Measurements from ENCODE around the gene FBXL16. TPM values are rescaled to one million over a fixed set of nuclear protein-coding genes. Genes with fewer than 3 reads are reported as not detected.
A peak's percentile ranks its signal among the peaks of the same experiment; 100 is the strongest.

The FBXL16 gene
- total RNA-seq, 1 donor from 2014 or later = 0.17 TPM

DNA sequence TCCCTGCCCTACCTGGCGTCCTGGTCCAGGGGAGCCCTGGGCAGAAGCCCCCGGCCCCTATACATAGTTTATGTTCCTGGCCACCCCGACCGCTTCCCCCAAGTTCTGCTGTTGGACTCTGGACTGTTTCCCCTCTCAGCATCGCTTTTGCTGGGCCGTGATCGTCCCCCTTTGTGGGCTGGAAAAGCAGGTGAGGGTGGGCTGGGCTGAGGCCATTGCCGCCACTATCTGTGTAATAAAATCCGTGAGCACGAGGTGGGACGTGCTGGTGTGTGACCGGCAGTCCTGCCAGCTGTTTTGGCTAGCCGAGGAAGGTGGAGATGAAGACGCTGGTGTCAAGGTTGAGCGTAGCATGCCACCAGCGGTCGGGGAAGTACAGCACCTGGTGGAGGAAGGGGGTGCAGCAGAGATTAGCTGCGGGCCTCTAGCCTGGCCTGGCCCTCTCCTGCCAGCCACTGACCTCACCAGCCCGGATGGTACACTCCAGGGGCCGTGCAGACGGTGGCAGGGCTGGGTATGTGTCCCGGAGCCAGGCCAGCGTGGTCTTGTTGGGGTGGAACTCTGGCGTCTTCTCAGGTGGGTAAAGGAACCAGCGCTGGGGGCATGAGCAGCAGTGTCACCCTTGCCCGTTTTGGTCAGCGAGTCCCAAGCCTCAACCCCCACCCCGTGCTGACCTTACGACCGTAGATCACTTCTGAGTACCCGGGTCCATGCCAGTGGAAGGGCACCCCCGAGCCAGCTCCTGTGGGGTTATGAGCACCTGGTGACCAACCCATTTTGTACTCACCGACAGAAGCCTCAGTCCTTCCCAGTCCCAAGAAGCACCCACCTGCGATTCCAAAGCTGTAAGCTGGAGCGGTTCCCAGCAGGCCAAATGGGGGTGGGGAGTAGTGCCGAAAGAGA, 22.9 kb downstream of the FBXL16 start:
- no peak for DNase-seq (ENCODE audit: low read depth)
- H3K27me3 ChIP-seq (ENCODE audit: control insufficient read depth, insufficient read depth, low read length) = peaks cover 2% of the 10 kb centered on the region
- TF ChIP-seq, protein P1, sequence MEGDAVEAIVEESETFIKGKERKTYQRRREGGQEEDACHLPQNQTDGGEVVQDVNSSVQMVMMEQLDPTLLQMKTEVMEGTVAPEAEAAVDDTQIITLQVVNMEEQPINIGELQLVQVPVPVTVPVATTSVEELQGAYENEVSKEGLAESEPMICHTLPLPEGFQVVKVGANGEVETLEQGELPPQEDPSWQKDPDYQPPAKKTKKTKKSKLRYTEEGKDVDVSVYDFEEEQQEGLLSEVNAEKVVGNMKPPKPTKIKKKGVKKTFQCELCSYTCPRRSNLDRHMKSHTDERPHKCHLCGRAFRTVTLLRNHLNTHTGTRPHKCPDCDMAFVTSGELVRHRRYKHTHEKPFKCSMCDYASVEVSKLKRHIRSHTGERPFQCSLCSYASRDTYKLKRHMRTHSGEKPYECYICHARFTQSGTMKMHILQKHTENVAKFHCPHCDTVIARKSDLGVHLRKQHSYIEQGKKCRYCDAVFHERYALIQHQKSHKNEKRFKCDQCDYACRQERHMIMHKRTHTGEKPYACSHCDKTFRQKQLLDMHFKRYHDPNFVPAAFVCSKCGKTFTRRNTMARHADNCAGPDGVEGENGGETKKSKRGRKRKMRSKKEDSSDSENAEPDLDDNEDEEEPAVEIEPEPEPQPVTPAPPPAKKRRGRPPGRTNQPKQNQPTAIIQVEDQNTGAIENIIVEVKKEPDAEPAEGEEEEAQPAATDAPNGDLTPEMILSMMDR (IDR thresholded peaks at IDR 0.05; ENCODE audit: insufficient read depth, low read length, poor library complexity, severe bottlenecking) = no peak
- H3K4me3 ChIP-seq (ENCODE audit: low read depth, low read length) = peak overlapping the region; percentile 81
- H3K36me3 ChIP-seq (ENCODE audit: control insufficient read depth, insufficient read depth, low read length) = peaks cover 1% of the 10 kb centered on the region

DNA sequence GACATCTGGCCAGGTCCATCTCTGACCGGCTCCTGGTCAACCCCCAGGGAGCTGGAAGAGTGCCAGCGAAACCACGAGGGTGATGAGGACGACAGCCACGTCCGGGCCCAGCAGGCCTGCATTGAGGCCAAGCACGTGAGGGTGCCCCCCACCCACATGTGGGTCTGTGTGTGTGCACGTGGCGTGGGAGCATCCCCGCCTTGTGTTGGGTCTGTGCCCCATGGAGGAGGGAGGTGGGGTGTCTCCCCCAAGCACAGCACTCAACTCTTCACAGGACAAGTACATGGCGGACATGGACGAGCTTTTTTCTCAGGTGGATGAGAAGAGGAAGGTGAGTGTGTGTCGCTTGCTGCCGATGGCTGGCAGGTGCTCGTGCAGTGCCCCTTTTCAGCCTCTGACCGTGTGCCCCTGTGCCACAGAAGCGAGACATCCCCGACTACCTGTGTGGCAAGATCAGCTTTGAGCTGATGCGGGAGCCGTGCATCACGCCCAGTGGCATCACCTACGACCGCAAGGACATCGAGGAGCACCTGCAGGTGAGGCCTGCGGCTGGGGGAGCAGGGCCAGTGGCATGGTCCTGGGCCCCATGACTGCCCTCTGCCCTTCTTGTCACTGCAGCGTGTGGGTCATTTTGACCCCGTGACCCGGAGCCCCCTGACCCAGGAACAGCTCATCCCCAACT, 23.7 kb downstream of the FBXL16 start:
- DNase-seq (ENCODE audit: low read depth) = no peak
- Histone ChIP-seq H3K36me3 (ENCODE audit: control insufficient read depth, insufficient read depth, low read length) (peaks cover 1% of the 10 kb centered on the region), H3K27me3 (ENCODE audit: control insufficient read depth, insufficient read depth, low read length) (peaks cover 11% of the 10 kb centered on the region), H3K4me3 (ENCODE audit: low read depth, low read length) (no peak overlapping the region)
- TF ChIP-seq, protein P1 (IDR thresholded peaks at IDR 0.05; ENCODE audit: insufficient read depth, low read length, poor library complexity, severe bottlenecking) = no peak

DNA sequence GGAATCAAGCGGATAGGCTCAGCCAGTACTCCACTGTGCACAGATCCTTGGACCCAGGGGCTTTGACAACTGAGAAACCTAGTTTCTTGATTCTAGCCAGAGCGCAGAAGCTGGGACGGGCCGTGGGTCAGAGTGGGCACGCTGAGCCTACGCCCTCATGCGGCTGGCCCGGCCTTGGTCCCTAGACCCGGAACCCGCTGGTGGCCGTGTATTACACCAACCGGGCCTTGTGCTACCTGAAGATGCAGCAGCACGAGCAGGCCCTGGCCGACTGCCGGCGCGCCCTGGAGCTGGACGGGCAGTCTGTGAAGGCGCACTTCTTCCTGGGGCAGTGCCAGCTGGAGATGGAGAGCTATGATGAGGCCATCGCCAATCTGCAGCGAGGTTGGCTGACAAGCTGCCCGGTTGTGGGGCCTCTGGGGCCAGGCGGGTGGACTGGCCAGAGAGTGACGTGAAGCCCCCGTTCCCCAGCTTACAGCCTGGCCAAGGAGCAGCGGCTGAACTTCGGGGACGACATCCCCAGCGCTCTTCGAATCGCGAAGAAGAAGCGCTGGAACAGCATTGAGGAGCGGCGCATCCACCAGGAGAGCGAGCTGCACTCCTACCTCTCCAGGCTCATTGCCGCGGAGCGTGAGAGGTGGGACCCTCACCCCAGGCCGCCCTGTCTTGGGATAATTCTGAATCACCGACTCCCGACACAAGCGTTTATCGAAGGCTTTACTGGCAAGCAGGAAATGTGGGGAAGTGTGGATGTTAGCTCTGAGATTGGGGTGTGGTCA, 24.4 kb downstream of the FBXL16 start:
- TF ChIP-seq, protein P1 (IDR thresholded peaks at IDR 0.05; ENCODE audit: insufficient read depth, low read length, poor library complexity, severe bottlenecking) = no peak
- Histone ChIP-seq H3K27me3 (ENCODE audit: control insufficient read depth, insufficient read depth, low read length) (peaks cover 16% of the 10 kb centered on the region), H3K36me3 (ENCODE audit: control insufficient read depth, insufficient read depth, low read length) (peaks cover 1% of the 10 kb centered on the region), H3K4me3 (ENCODE audit: low read depth, low read length) (peak overlapping the region; percentile 77)
- DNase-seq (ENCODE audit: low read depth) = no peak

DNA sequence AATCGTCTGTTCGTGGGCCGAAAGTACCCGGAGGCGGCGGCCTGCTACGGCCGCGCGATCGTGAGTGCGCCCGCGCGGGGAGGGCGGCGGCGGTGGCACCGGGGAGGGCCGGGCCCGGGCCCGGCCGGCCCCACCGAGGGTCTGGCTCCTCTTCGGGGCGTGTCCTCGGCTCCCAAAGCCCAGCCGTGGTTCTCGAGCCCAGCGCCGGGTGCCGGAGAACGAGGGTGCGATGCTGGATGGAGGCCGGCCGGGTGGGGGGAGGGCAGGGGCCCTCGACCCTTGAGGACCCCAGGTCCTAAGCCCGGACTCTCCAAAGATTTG, 25.0 kb downstream of the FBXL16 start:
- DNase-seq (ENCODE audit: low read depth) = no peak
- TF ChIP-seq, protein P1 (IDR thresholded peaks at IDR 0.05; ENCODE audit: insufficient read depth, low read length, poor library complexity, severe bottlenecking) = no peak

DNA sequence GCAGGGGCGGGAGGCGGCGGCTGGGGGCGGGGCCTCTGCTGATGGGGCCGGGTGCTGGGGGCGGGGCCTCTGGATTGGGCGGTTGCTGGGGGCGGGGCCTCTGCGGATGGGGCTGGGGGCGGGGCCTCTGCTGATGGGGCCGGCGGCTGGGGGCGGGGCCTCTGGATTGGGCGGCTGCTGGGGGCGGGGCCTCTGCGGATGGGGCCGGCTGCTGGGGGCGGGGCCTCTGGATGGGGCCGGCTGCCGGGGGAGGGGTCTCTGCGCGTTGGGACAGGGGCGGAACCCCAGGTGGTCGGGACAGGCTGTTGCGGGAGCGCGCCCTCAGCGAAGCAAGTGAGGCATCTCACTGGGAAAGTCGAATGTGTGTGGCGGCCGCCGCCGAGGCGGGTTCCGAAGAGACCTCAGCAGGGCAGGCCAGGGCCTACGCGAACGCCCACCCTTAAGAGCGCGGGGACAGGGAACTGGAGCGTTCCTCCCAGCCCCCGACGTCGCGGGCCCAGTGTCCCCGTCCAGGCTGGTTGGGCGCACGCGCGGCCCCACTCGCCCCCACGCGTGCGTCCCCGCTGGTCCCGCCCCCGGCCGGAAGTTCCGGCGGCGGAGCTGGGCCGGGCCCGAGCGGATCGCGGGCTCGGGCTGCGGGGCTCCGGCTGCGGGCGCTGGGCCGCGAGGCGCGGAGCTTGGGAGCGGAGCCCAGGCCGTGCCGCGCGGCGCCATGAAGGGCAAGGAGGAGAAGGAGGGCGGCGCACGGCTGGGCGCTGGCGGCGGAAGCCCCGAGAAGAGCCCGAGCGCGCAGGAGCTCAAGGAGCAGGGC, 25.6 kb downstream of the FBXL16 start, which contains the start of gene STUB1:
Gene STUB1 (plus strand): TSS at position 597 of the 811 bp plus-strand sequence. CDS start 116 bp downstream, at position 713.
- Histone ChIP-seq H3K4me3 (ENCODE audit: low read depth, low read length) (peak within 1 kb of the TSS; percentile 77), H3K27me3 (ENCODE audit: control insufficient read depth, insufficient read depth, low read length) (peaks cover 21% of the 10 kb centered on the region), H3K36me3 (ENCODE audit: control insufficient read depth, insufficient read depth, low read length) (peaks cover 1% of the 10 kb centered on the region)
- TF ChIP-seq, protein P1 (IDR thresholded peaks at IDR 0.05; ENCODE audit: insufficient read depth, low read length, poor library complexity, severe bottlenecking) = no peak
- DNase-seq (ENCODE audit: low read depth) = peak; percentile 28

More for the DNA sequence above, 25.0 kb downstream of the FBXL16 start:
- H3K27me3 ChIP-seq (ENCODE audit: control insufficient read depth, insufficient read depth, low read length) = peaks cover 19% of the 10 kb centered on the region
- H3K4me3 ChIP-seq (ENCODE audit: low read depth, low read length) = peak overlapping the region; percentile 77
- H3K36me3 ChIP-seq (ENCODE audit: control insufficient read depth, insufficient read depth, low read length) = peaks cover 1% of the 10 kb centered on the region
